Cardiac fibroblast (primary cell): ENCODE measurements around the gene ZNF331.
"Not testable (repeated sequence)": the region's sequence is repeated elsewhere in the genome, so short reads cannot be mapped to it uniquely, and the experiment has no call there.

Source experiments
- DNase-seq, 2 donors: peaks; one replicate each; pipeline versions ENCODE4 v3.0.0 to v3.0.0-alpha.2; 2010; ENCODE audit warnings: low read depth in 2 of 2
- H3K4me3 ChIP-seq, 2 donors: replicated peaks in 1 of 2; 1 replicate in 1 of 2; 2 replicates in 1 of 2; pipeline ENCODE4 v1.5.1; 2011; ENCODE audit warnings: low read depth in 2 of 2, low read length in 2 of 2, mild to moderate bottlenecking in 2 of 2, moderate library complexity in 1 of 2
- TF ChIP-seq, protein P1 (sequence below): IDR thresholded peaks from one replicate; pipeline ENCODE4 v1.5.1; 2011; ENCODE audit warnings: low read depth, mild to moderate bottlenecking, low read length, inconsistent platforms

ZNF331 gene

DNA sequence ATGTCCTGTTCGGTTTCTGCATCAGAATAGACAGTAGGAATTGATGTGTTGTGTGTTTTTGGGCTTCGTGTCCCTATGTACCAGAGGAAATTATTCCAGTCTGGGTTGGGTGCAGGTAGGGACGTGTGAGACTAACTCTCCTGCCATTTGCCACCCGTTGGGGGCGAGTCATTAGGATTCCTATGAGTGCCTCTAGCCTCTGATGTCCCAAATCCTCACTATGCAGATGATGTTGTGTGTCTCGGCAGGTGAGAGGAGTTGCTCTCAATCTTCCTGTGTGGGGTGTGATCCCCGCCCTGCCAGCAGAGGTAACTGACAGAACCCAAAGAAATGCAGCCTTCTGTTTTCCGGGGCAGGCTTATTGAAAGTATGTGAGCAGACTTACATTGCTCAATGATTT is 31.2 kb upstream of the ZNF331 start:
- H3K4me3 ChIP-seq, result no peak overlapping the region
- TF ChIP-seq, protein P1, sequence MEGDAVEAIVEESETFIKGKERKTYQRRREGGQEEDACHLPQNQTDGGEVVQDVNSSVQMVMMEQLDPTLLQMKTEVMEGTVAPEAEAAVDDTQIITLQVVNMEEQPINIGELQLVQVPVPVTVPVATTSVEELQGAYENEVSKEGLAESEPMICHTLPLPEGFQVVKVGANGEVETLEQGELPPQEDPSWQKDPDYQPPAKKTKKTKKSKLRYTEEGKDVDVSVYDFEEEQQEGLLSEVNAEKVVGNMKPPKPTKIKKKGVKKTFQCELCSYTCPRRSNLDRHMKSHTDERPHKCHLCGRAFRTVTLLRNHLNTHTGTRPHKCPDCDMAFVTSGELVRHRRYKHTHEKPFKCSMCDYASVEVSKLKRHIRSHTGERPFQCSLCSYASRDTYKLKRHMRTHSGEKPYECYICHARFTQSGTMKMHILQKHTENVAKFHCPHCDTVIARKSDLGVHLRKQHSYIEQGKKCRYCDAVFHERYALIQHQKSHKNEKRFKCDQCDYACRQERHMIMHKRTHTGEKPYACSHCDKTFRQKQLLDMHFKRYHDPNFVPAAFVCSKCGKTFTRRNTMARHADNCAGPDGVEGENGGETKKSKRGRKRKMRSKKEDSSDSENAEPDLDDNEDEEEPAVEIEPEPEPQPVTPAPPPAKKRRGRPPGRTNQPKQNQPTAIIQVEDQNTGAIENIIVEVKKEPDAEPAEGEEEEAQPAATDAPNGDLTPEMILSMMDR, result no peak
- DNase-seq, result no peak

DNA sequence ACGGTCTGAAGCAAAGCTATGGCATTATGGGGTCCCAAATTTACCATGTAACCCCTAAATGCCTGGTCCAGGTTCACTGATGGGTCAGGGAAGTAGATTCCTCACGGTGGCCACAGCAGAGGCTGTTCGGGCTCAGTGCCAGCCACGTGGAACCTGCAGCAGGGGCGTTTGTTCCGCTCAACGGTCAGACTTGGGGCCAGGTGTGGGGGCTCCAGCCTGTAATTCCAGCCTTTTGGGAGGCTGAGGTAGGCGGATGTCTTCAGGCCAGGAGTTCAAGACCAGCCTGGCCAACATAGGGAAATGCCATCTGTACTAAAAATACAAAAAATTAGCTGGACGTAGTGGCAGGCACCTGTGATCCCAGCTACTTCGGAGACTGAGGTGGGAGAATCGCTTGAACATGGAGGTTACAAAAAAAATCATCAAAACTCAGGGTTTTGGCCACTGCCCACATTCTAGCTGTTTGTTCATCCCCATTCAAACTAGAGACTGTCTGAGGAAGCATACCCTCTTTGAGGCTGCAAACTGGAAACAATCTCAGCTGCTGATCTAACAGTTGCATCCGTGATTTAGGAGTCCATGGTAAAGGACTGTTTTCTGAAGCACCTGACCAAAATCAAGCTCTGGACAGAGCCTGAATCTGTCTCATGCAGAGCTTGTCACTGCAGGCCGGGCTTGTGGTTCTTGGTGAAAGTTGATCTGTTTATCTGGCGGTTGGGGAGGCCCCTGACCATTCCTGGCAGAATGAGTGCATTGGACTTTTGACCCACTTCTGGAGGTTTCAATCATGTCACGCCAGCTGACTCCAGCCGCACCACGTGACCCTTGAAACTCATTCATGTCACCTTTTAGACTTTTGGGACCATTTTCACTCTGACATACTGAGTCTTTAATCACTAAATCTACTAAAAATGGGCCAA is 30.2 kb upstream of the ZNF331 start:
- TF ChIP-seq, protein P1, result no peak
- no peak for DNase-seq
- no peak overlapping the region for H3K4me3 ChIP-seq

DNA sequence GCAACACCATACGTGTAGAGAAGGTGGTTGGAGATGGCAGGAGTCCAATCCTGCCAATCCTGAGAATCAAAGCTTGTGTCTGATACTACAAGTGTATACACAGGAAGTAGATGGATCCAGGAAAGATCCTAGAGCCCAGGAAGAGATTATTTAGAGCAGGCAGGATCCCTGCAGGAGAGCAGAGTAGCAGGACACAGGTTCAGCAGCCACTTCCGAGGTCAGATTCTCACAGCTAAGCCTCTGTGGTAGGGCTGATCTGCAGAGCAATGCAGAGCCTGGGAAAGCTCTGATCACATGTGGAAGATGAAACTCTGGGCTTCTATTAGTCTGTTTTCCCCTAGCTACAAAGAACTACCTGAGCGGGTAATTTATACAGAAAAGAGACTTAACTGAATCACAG is 28.5 kb upstream of the ZNF331 start:
- DNase-seq, result no peak
- TF ChIP-seq, protein P1, result no peak
- H3K4me3 ChIP-seq, result no peak overlapping the region

DNA sequence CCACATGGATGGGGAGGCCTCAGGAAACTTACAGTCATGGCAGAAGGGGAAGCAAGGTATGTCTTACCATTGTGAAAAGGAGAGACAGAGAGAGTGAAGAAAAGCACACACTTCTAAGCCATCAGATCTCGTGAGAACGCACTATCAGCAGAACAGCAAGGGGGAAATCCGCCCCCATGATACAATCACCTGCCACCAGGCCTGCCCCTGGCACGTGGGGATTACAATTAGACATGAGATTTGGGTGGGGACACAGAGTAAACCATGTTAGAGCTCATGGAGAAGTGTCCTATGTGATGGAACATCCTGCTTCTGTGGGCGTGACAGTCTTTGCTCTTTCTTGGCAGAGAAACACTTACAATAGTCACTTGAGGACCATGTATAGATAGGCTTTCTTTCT is 28.1 kb upstream of the ZNF331 start:
- H3K4me3 ChIP-seq, result no peak overlapping the region
- no peak for DNase-seq
- TF ChIP-seq, protein P1, result no peak

DNA sequence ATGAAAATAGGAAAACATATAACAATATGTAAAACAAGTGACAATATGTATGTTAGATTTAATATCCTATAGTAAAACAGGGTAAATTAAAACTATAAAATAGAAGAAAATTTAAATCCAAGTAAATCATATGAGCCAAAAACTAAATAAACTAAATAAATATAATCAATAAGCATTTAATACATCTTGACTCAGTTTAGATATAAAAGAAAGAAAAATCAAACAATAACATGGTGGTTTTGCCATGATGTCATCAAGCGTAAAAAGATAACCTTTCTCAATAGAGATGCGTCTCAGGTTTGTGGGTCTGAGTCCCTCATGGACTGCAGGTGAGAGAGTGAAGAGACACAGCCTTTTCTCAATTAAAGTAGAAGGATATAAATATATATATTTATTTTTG is 26.6 kb upstream of the ZNF331 start:
- H3K4me3 ChIP-seq, result no peak overlapping the region
- DNase-seq, result no peak
- TF ChIP-seq, protein P1, result no peak

DNA sequence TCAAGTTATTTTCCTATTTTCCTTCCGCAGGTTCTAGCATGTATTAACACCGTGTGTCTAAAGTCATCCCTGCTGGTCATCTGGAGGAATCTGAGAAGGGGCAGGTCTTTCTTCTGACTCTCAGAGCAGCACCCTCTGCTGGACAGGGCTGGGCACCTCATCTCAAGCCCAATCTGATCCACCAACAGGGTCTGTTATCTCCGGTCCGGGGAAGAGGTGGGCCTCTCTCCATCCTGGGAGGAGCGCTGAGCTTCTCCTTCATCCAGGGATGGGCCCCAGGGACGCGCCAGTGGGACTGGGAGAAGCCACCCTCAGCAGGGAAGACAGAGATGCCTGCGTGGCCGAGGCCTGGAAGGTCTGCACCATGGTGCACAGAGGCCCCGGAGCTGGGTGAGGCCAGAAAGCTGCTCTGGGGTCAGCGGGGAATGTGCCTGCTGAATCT is 26.0 kb upstream of the ZNF331 start:
- TF ChIP-seq, protein P1, result peak; percentile 85
- H3K4me3 ChIP-seq, result no peak overlapping the region
- peak; percentile 60 to 78 for DNase-seq

DNA sequence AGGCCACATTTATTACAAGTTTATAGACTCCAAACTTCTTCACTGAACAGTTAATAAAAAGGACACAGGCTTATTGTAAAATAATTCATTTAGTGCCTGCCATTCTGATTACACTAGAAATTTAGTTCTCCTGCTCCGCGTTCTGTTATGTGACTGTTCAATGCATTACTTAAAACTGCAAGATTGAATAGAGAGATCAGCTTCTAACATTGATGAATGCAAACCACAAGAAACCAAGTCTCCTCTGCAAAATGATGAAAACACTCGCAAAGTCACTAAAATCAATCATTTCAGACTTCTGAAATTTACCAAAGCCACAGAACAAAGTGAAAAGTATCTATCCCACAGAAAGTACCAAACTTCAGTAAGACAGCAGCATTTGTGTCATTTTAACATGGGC is 22.9 kb upstream of the ZNF331 start:
- not testable (repeated sequence) for DNase-seq, H3K4me3 ChIP-seq
